Measurements from ENCODE around the gene GALNS.

GRCh38 chr16:88881007-88881615 lies 24.4 kb upstream of the GALNS start:
- TF ChIP-seq CTCF (IDR thresholded peaks at IDR 0.05) (no peak), POLR2A (IDR thresholded peaks at IDR 0.05) (no peak)
